DMS53 (cell line): ENCODE results near the gene FGF5.
"Not testable (repeated sequence)": the region's sequence is repeated elsewhere in the genome, so short reads cannot be mapped to it uniquely, and the experiment has no call there.

ENCODE experiments used
- DNase-seq: peaks from one replicate; lab custom pipeline; 2025; lab: John Stamatoyannopoulos, UW

The FGF5 gene

GRCh38 chr4:80266253-80266901 is at the start of gene FGF5:
Gene FGF5 (plus strand): TSS chr4:80266664. CDS start chr4:80266825, 161 bp downstream.
- peak; percentile 83 for DNase-seq

GRCh38 chr4:80219301-80220025 is 47.0 kb upstream of the FGF5 start:
- DNase-seq, result no peak

- DNase-seq, result no peak
Measured at GRCh38 chr4:80220711-80221110, 45.8 kb upstream of the FGF5 start.

- peak; percentile 49 for DNase-seq
Measured at GRCh38 chr4:80221161-80221560, 45.3 kb upstream of the FGF5 start.

- no peak for DNase-seq
Measured at GRCh38 chr4:80225595-80225994, 40.9 kb upstream of the FGF5 start.

- no peak for DNase-seq
Measured at GRCh38 chr4:80226094-80226493, 40.4 kb upstream of the FGF5 start.

- DNase-seq, result no peak
Measured at GRCh38 chr4:80228460-80228859, 38.0 kb upstream of the FGF5 start.

GRCh38 chr4:80229128-80229527 is 37.3 kb upstream of the FGF5 start:
- no peak for DNase-seq

- no peak for DNase-seq
Measured at GRCh38 chr4:80229590-80229989, 36.9 kb upstream of the FGF5 start.

- no peak for DNase-seq
Measured at GRCh38 chr4:80231180-80231579, 35.3 kb upstream of the FGF5 start.

GRCh38 chr4:80232707-80233370 is 33.6 kb upstream of the FGF5 start:
- no peak for DNase-seq

- DNase-seq, result no peak
Measured at GRCh38 chr4:80233390-80233789, 33.1 kb upstream of the FGF5 start.

GRCh38 chr4:80235451-80235850 is 31.0 kb upstream of the FGF5 start:
- DNase-seq, result no peak

GRCh38 chr4:80237992-80238391 is 28.5 kb upstream of the FGF5 start:
- DNase-seq, result no peak

- no peak for DNase-seq
Measured at GRCh38 chr4:80239480-80240150, 26.8 kb upstream of the FGF5 start.

GRCh38 chr4:80240976-80241375 is 25.5 kb upstream of the FGF5 start:
- DNase-seq, result no peak

GRCh38 chr4:80243274-80244018 is 23.0 kb upstream of the FGF5 start:
- DNase-seq, result peak; percentile 41

- not testable (repeated sequence) for DNase-seq
Measured at GRCh38 chr4:80247484-80247883, 19.0 kb upstream of the FGF5 start.

GRCh38 chr4:80249144-80249543 is 17.3 kb upstream of the FGF5 start:
- DNase-seq, result no peak

- no peak for DNase-seq
Measured at GRCh38 chr4:80252427-80252826, 14.0 kb upstream of the FGF5 start.

GRCh38 chr4:80252953-80253352 is 13.5 kb upstream of the FGF5 start:
- DNase-seq, result no peak

- no peak for DNase-seq
Measured at GRCh38 chr4:80253510-80253909, 13.0 kb upstream of the FGF5 start.
